ENCODE results near the gene PTPRN. TPM values are rescaled to one million over a fixed set of nuclear protein-coding genes. Genes with fewer than 3 reads are reported as not detected.
"Not testable (repeated sequence)": the region's sequence is repeated elsewhere in the genome, so short reads cannot be mapped to it uniquely, and the experiment has no call there.

PTPRN gene
- total and polyA plus RNA-seq, 5 donors, result 0.25 to 0.41 TPM; not detected in 3

GRCh38 chr2:219268294-219268693 is 40.9 kb downstream of the PTPRN start:
- no peaks in the 10 kb centered on the region for H3K4me1 ChIP-seq (ENCODE audit: control insufficient read depth, insufficient read depth, low read length)
- DNase-seq (no peak), ATAC-seq (no peak)
- no peaks in the 10 kb centered on the region for H3K9me3 ChIP-seq (ENCODE audit: control insufficient read depth, low read length)
- WGBS, result 87% methylated on average over 2 of the region's 2 CpGs
- intact Hi-C loops (cut with DNase I), result no loop called here
- H3K27me3 ChIP-seq (ENCODE audit: control insufficient read depth, insufficient read depth), result no peaks in the 10 kb centered on the region
- no peak overlapping the region for H3K4me3 ChIP-seq (ENCODE audit: low read length)
- H3K27ac ChIP-seq (ENCODE audit: low read length), result no peak overlapping the region

GRCh38 chr2:219266886-219267285 is 42.3 kb downstream of the PTPRN start:
- Histone ChIP-seq H3K9me3 (ENCODE audit: control insufficient read depth, low read length) (no peaks in the 10 kb centered on the region), H3K4me1 (ENCODE audit: control insufficient read depth, insufficient read depth, low read length) (no peaks in the 10 kb centered on the region), H3K27me3 (ENCODE audit: control insufficient read depth, insufficient read depth) (no peaks in the 10 kb centered on the region), H3K4me3 (ENCODE audit: low read length) (no peak overlapping the region), H3K27ac (ENCODE audit: low read length) (no peak overlapping the region)
- DNase-seq, result no peak
- no peak for ATAC-seq
- WGBS, result 81% methylated on average over 1 of the region's 1 CpG
- intact Hi-C loops (cut with DNase I), result no loop called here

- Histone ChIP-seq H3K4me3 (ENCODE audit: low read length) (no peak overlapping the region), H3K27me3 (ENCODE audit: control insufficient read depth, insufficient read depth) (no peaks in the 10 kb centered on the region), H3K27ac (ENCODE audit: low read length) (no peak overlapping the region), H3K4me1 (ENCODE audit: control insufficient read depth, insufficient read depth, low read length) (no peaks in the 10 kb centered on the region), H3K9me3 (ENCODE audit: control insufficient read depth, low read length) (no peaks in the 10 kb centered on the region)
- ATAC-seq (peak in 1 of 2 donors; percentile 28), DNase-seq (peak in 1 of 3 donors; percentile 25)
- intact Hi-C loops (cut with DNase I), result no loop called here
- 71% methylated on average over 5 of the region's 5 CpGs for WGBS
Observed at GRCh38 chr2:219266232-219266631, 43.0 kb downstream of the PTPRN start.

GRCh38 chr2:219261024-219261855 is 48.0 kb downstream of the PTPRN start:
- WGBS, result 43% methylated on average over 5 of the region's 5 CpGs
- H3K27me3 ChIP-seq (ENCODE audit: control insufficient read depth, insufficient read depth), result no peaks in the 10 kb centered on the region
- intact Hi-C loops (cut with DNase I), result no loop called here

GRCh38 chr2:219258942-219259341 is 50.3 kb downstream of the PTPRN start:
- intact Hi-C loops (cut with DNase I), result not testable (repeated sequence)

More at GRCh38 chr2:219261024-219261855, 48.0 kb downstream of the PTPRN start:
- H3K9me3 ChIP-seq (ENCODE audit: control insufficient read depth, low read length), result no peaks in the 10 kb centered on the region
- H3K4me1 ChIP-seq (ENCODE audit: control insufficient read depth, insufficient read depth, low read length), result no peaks in the 10 kb centered on the region
- no peak for ATAC-seq
- no peak overlapping the region for H3K27ac ChIP-seq (ENCODE audit: low read length)
- no peak for DNase-seq
- H3K4me3 ChIP-seq (ENCODE audit: low read length), result no peak overlapping the region

GRCh38 chr2:219254590-219255201 is 54.5 kb downstream of the PTPRN start:
- no peak for DNase-seq
- intact Hi-C loops (cut with DNase I), result no loop called here
- Histone ChIP-seq H3K4me1 (ENCODE audit: control insufficient read depth, insufficient read depth, low read length) (peaks cover 5% of the 10 kb centered on the region), H3K4me3 (ENCODE audit: low read length) (peak overlapping the region; percentile 56), H3K9me3 (ENCODE audit: control insufficient read depth, low read length) (no peaks in the 10 kb centered on the region), H3K27me3 (ENCODE audit: control insufficient read depth, insufficient read depth) (no peaks in the 10 kb centered on the region), H3K27ac (ENCODE audit: low read length) (no peak overlapping the region)
- peak in 1 of 2 donors; percentile 22 for ATAC-seq
- 16% methylated on average over 12 of the region's 12 CpGs for WGBS

More at GRCh38 chr2:219258942-219259341, 50.3 kb downstream of the PTPRN start:
- not testable (repeated sequence) for ATAC-seq; H3K27ac ChIP-seq (ENCODE audit: low read length); DNase-seq; H3K4me3 ChIP-seq (ENCODE audit: low read length); H3K9me3 ChIP-seq (ENCODE audit: control insufficient read depth, low read length); H3K27me3 ChIP-seq (ENCODE audit: control insufficient read depth, insufficient read depth); H3K4me1 ChIP-seq (ENCODE audit: control insufficient read depth, insufficient read depth, low read length)
- 87% methylated on average over 10 of the region's 10 CpGs for WGBS

- Histone ChIP-seq H3K4me3 (ENCODE audit: low read length) (peak within 1 kb of the TSS; percentile 56), H3K27ac (ENCODE audit: low read length) (peak within 1 kb of the TSS; percentile 50), H3K27me3 (ENCODE audit: control insufficient read depth, insufficient read depth) (no peaks in the 10 kb centered on the region), H3K9me3 (ENCODE audit: control insufficient read depth, low read length) (no peaks in the 10 kb centered on the region), H3K4me1 (ENCODE audit: control insufficient read depth, insufficient read depth, low read length) (peaks cover 12% of the 10 kb centered on the region)
- peak; percentile 93 to 94 for ATAC-seq
- intact Hi-C loops (cut with DNase I), result no loop called here
- under 1% methylated on average over 76 of the region's 76 CpGs for WGBS
- peak; percentile 89 to 96 (median 95) for DNase-seq
Observed at GRCh38 chr2:219253753-219254589, 55.2 kb downstream of the PTPRN start, which contains the start of gene TUBA4A. TSS of gene TUBA4A (minus strand) at chr2:219253918. CDS start at chr2:219253858, 60 bp downstream.

- Histone ChIP-seq H3K9me3 (ENCODE audit: control insufficient read depth, low read length) (no peaks in the 10 kb centered on the region), H3K27me3 (ENCODE audit: control insufficient read depth, insufficient read depth) (no peaks in the 10 kb centered on the region), H3K4me1 (ENCODE audit: control insufficient read depth, insufficient read depth, low read length) (peaks cover 12% of the 10 kb centered on the region), H3K27ac (ENCODE audit: low read length) (peak within 1 kb of the TSS; percentile 50), H3K4me3 (ENCODE audit: low read length) (peak within 1 kb of the TSS; percentile 56)
- intact Hi-C loops (cut with DNase I), result no loop called here
- ATAC-seq (peak; percentile 35 to 43), DNase-seq (peak; percentile 46 to 79 (median 73))
- WGBS, result 1% methylated on average over 49 of the region's 49 CpGs
Observed at GRCh38 chr2:219252900-219253752, 56.1 kb downstream of the PTPRN start, which contains the start of gene TUBA4B. TSS of gene TUBA4B (plus strand) at chr2:219253243. CDS start at chr2:219253408, 165 bp downstream.

- no peak for DNase-seq
Observed at GRCh38 chr2:219252570-219252899, 56.7 kb downstream of the PTPRN start.

GRCh38 chr2:219252084-219252483 is 57.1 kb downstream of the PTPRN start:
- Histone ChIP-seq H3K27ac (ENCODE audit: low read length) (peak overlapping the region; percentile 0), H3K9me3 (ENCODE audit: control insufficient read depth, low read length) (no peaks in the 10 kb centered on the region), H3K4me1 (ENCODE audit: control insufficient read depth, insufficient read depth, low read length) (peaks cover 12% of the 10 kb centered on the region), H3K27me3 (ENCODE audit: control insufficient read depth, insufficient read depth) (no peaks in the 10 kb centered on the region), H3K4me3 (ENCODE audit: low read length) (no peak overlapping the region)
- peak in 1 of 3 donors; percentile 27 for DNase-seq
- WGBS, result 55% methylated on average over 5 of the region's 5 CpGs
- ATAC-seq, result no peak
- intact Hi-C loops (cut with DNase I), result no loop called here

More at GRCh38 chr2:219252570-219252899, 56.7 kb downstream of the PTPRN start:
- Histone ChIP-seq H3K4me1 (ENCODE audit: control insufficient read depth, insufficient read depth, low read length) (peaks cover 12% of the 10 kb centered on the region), H3K9me3 (ENCODE audit: control insufficient read depth, low read length) (no peaks in the 10 kb centered on the region), H3K27ac (ENCODE audit: low read length) (peak overlapping the region; percentile 27), H3K4me3 (ENCODE audit: low read length) (peak overlapping the region; percentile 56), H3K27me3 (ENCODE audit: control insufficient read depth, insufficient read depth) (no peaks in the 10 kb centered on the region)
- intact Hi-C loops (cut with DNase I), result no loop called here
- ATAC-seq, result no peak
- 13% methylated on average over 9 of the region's 9 CpGs for WGBS
